Measurements from ENCODE around the gene NCAM2. TPM values are rescaled to one million over a fixed set of nuclear protein-coding genes. Genes with fewer than 3 reads are reported as not detected.

NCAM2 gene
- total and polyA plus RNA-seq, 2 experiments from 2014 or later, result 0.36 to 0.83 TPM

- TF ChIP-seq REST (IDR thresholded peaks at IDR 0.05; ENCODE audit: unreplicated experiment), result no peak
- TF ChIP-seq EZH2phosphoT487 (IDR thresholded peaks at IDR 0.05; ENCODE audit: unreplicated experiment), result no peak
- no peak for TF ChIP-seq NANOG (IDR thresholded peaks at IDR 0.05; ENCODE audit: borderline replicate concordance)
- TF ChIP-seq EZH2 (IDR thresholded peaks at IDR 0.05; ENCODE audit: low read depth, unreplicated experiment), result no peak
- no peak for TF ChIP-seq CTCF (conservative IDR thresholded peaks at IDR 0.05; ENCODE audit: low read depth in 2 of 2)
Observed at GRCh38 chr21:21397464-21397863, 399.3 kb downstream of the NCAM2 start (continued).

GRCh38 chr21:21401444-21401843 lies 403.2 kb downstream of the NCAM2 start:
- ATAC-seq (no peak), DNase-seq (ENCODE audit: low spot score) (no peak)
- Histone ChIP-seq H3K27ac (ENCODE audit: low read depth) (no peak overlapping the region), H3K4me1 (ENCODE audit: insufficient read depth) (no peaks in the 10 kb centered on the region), H3K4me2 (no peak overlapping the region), H3K27me3 (ENCODE audit: insufficient read depth) (no peaks in the 10 kb centered on the region), H3K4me3 (no peak overlapping the region), H3K36me3 (ENCODE audit: insufficient read depth) (no peaks in the 10 kb centered on the region; the same call in 1 of the 2 replicates), H3F3A (replicated peaks; ENCODE audit: low read depth) (no peaks in the 10 kb centered on the region), H4K20me1 (replicated peaks; ENCODE audit: insufficient read depth) (no peaks in the 10 kb centered on the region), H3K79me2 (replicated peaks; ENCODE audit: insufficient read depth) (no peaks in the 10 kb centered on the region), H3K9me2 (ENCODE audit: insufficient read depth) (no peaks in the 10 kb centered on the region; the same call in 1 of the 2 replicates), H2AFZ (no peak overlapping the region)
- H3K36me3 Mint-ChIP-seq (ENCODE audit: low read depth), result peaks cover 20% of the 10 kb centered on the region
- no peak overlapping the region for H3K4me3 Mint-ChIP-seq
- H3K27ac Mint-ChIP-seq, result no peak overlapping the region
- peaks cover 1% of the 10 kb centered on the region for H3K27me3 Mint-ChIP-seq (ENCODE audit: insufficient read depth, low read depth, poor library complexity)
- H3K4me1 Mint-ChIP-seq, result no peaks in the 10 kb centered on the region
- H3K9me3 Mint-ChIP-seq, result peaks cover 31% of the 10 kb centered on the region
- TF ChIP-seq ZNF331 (CRISPR knock-in tag; IDR thresholded peaks at IDR 0.05; ENCODE audit: low read depth) (no peak), CREB1 (CRISPR knock-in tag; IDR thresholded peaks at IDR 0.05; ENCODE audit: low read depth) (no peak), ZNF114 (CRISPR knock-in tag; IDR thresholded peaks at IDR 0.05) (no peak), JUNB (IDR thresholded peaks at IDR 0.05; ENCODE audit: unreplicated experiment) (no peak), REST (IDR thresholded peaks at IDR 0.05; ENCODE audit: unreplicated experiment) (no peak), EZH2 (IDR thresholded peaks at IDR 0.05; ENCODE audit: low read depth, unreplicated experiment) (no peak), ETS1 (IDR thresholded peaks at IDR 0.05) (no peak), EZH2phosphoT487 (IDR thresholded peaks at IDR 0.05; ENCODE audit: unreplicated experiment) (no peak)

Data from GM23338 (cell line).